GM21447 (cell line): ENCODE data around the gene ERF.

Experiments used
- ATAC-seq: cut with Tn5 transposase; IDR thresholded peaks from one replicate; pipeline ENCODE4 v1.9.1; 2021; ENCODE audit not compliant: unreplicated experiment

The ERF gene

DNA sequence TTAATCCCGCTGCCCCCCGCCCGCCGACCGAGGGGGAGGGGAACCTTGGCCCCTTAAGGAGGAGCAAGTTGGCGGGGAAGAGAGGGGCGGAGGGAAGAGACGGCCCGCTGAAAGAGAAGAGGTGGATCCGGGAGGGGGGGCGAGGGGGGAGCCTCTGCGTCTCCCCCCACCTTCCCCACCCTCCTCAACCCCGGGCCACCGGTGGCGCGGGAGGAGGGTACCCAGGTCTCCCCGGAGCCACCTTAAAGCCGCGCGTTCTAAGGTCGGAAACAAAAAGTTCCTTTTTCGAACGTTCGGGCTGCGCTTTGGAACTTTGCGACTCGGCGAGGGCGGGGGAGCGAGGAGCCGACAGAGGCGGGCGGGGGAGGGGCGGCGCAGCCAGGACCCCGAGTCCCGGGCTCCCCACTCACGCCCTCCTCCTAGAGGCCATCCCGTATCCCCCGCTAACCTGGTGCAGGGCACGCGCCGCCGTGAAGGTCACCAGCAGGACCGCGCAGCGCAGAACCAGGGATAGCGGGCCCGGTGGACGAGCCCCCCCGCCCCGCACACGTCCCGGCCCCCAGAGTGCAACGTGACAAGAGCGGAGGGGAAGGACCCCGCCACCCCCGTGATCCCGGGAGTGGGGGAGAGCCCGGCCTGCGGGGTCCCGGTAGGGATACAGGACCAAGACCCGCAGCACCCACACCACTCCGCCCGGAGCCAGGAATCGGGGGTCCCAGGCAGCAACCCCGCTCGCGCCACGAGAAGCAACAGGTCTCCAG lies 659 bp downstream of the ERF start:
- ATAC-seq = peak; percentile 30

DNA sequence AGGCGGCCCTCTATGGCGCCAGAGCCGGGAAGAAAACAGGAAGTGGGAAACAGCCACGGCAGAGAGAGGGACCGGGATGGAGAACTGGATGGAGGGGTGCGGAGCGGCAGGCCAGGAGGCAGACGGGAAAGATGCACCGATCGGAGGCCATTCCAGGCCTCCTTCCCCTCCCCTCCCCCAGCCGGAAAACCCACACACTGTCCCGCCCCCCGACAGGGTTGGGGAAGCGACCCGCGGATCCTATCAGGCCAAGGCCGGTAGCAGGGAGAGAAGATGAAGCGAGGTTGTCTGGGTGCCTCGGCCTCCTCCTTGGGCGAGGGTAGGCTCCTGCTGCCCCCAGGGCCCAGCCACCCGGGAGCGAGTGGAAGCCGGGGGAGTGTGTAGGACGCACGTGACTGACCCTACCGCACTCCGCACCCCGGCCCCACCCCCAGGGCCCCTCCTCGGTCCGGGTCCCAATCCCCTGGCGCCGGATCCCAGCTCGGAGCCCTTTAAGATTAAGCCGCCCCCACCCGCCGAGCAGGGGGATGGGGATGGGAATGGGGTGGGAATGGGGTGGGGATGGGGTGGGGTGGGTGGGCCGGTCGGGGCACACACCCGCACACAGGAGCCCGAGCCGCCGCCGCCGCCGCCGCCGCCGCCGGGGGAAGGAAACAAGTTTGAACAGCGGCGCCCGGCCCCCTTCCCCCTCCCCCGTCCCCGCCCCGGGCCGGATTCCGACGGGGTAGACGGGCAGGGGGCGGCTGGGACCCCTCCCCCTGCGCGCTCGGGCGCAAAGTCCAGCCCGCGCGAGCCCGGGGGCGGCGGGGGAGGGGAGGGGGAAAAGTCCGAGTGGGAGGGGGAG lies 1.5 kb downstream of the ERF start:
- ATAC-seq = peak; percentile 7

DNA sequence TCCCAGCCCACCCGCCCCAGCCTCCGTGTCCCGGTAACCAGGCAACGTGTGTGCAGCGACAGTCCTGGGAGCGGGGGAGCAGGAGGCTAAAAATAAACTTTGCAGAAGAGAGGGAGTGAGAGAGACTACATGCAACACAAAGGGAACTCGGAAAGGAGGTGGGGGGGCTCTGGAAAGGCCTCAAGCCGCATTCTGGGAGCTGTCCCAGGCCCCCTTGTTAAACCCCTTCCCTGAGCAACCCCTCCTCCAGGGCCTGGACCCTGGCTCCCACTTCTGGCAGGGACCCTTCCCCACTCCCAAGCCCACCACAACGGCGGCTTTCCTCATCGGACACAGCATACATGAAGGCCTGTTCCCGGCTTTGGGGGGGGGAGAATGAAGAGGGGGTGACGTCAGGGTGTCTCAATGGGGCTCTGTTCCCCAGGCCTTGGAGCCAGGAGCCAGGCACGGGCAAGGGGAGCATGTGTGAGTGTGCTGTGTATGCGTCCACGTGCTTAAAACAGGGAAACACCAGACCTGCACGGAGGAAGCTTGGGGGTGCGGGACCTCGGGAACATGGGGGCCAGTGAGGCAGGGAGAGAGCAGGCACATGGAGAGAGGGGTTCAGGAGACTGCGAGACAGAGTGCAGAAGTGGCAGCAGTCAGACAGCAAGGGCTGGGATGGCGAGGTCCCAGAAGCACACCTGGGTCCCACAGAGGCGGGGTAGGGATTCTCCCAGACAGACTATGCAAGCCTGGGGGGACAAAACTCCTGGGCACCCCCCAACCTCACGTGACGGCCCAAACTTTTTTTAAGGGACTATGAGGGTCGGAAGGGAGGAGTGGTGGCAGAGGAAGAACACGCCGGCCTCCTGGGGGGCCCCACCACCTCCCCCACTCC lies 2.3 kb downstream of the ERF start:
- no peak for ATAC-seq

DNA sequence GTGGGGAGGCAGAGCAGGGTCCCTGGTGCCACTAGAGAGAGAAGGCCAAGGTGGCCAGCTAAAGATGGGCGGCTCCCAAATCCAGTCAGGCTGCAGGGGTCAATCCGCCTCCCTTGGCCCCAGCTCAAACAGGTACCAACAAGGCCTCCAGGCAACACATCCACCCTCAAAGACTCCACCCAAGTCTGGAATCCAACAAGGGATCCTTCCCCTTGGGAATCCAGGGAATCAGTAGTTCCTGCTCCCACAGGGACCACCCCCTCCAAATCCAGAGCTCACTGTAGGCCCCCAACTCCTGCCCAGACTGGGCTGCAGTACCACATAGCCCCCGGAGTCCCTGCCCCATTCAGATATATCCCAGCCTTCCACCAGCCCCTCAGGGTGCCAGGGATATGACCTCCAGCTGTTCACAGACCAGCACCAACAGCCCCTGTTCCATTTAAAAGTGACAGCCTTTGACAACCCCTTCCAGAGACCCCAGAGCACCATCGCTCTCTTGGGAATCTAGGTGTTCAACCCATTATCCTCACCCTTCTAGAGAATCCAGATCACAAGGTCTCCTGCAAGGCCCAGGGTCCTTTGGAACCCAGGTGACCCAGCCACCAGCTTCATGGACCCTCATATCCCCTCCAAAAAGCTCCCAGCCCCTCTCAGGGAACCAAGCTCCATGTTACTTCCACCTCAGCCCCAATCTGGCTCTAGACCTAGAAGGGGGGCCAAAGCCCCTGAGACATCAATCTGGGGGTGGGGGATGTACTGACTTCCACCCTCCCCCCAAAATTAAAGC lies 3.2 kb downstream of the ERF start:
- no peak for ATAC-seq

GRCh38 chr19:42250666-42251531 lies 4.0 kb downstream of the ERF start:
- no peak for ATAC-seq

DNA sequence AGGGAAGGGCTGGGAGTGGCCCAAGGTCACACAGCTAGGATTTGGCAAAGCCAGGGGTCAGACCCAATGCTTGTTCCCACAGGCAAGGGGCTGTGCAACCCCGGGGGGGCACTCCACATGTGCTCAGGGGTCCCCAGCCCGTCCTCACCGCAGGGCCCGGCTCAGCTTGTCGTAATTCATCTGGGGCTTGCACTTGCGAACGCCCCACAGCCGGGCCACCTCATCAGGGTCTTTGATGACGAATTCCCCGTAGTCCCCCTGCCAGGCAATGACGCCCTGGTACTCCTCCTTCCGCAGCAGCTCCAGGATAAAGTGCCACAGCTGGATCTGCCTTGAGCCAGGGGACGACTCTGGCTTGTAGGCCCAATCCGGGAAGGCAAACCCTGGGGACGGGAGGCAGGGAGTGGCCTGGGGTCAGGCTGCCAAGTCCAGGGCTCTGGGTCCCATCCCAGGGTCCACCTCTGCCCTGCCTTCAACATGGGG lies 4.7 kb downstream of the ERF start:
- no peak for ATAC-seq

DNA sequence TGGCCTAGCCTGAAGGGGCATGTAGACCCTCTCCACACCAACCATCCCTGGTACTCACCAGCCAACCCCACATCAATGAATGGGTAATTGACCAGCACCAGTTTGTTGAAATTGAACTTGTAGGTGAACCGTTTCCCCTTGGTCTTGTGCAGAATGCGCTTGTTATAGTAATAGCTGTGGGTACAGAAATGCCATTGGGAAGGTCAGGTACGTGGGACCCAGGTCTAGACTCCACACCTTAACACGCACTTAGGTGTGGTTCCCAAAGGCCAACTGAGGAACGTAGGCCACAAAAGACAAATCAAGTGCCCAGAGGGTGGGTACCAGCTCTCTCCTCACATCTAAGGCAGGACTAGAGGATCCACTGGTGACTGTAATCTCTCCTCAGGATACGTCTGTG lies 5.2 kb downstream of the ERF start:
- ATAC-seq = no peak

- no peak for ATAC-seq
These were observed 5.7 kb downstream of the ERF start for GRCh38 chr19:42249149-42249750.

DNA sequence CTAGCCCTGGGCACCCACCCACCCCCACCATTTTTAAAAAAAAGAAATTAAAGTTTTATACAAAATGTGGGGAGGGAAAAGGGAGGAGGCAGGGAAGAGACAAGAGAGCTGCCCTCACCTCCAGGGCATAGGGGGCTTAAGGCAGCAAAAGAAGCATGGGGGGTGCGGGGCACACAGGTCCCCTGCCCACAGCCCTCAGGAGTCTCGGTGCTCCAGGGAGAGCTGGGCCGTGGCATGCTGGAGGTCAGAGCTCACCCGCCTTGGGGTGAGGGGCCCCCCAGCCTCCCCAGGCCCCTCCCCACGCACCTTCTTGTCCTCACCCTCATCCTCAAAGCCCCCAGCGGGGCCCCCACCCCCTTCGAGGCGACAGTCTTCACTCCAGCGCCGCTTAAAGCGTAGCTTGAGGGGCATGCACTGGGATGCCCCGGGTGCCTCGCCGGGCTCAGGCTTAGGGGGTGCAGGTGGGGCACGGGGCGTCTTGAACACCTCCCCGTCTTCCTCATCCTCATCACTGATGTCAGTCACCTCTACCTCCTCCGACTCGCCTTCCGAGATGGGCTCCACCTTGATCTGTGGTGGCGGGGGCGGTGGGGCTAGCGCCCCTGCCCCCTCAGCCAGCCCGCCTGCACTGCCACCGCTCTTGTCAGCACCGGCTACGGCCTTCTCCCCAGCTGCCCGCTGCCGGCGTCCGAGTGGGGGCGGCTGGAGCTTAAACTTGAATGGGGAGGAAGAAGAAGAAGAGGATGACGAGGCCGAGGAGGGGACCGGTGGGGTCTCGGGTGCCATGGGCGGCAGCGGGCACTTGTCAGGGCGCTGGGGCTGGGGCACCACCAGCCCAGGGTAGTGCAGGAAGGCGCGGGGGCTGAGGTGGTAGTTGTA lies 6.4 kb downstream of the ERF start:
- no peak for ATAC-seq

- ATAC-seq = no peak
These were observed 7.2 kb downstream of the ERF start for GRCh38 chr19:42247640-42248199.

DNA sequence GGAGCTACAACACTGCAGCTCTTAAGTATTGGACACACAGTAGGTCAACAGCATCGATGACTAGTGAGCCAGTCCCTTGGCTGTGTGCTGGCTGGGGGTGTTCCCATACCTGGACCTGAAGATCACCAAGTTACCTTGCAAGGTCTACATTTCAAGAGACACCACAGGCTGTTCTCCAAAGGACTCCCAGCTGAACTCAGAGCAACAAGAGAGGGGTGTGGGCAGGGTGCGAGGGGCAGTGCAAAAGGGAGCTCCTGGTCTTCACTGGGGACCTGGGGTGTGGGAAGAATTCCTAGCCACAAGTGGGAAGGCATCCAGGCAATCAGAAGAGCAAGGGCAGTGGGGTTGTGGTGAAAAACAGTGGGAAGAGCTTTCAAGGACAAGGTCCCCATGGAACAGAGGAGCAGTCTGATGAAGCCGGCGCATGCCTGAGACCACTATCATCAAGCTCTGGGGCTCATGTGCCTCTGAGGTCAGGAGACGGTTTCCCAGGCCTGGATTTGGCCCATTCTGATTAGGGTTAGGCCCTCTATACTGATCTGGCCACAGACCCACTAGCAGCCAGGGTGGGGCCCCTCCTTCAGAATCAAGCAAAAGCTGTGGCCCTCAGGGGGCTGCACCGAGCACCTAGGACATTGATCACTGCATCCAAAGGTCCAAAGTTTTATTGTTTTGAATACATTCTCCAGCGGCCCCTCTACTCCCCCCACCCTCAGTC lies 7.8 kb downstream of the ERF start:
- no peak for ATAC-seq

DNA sequence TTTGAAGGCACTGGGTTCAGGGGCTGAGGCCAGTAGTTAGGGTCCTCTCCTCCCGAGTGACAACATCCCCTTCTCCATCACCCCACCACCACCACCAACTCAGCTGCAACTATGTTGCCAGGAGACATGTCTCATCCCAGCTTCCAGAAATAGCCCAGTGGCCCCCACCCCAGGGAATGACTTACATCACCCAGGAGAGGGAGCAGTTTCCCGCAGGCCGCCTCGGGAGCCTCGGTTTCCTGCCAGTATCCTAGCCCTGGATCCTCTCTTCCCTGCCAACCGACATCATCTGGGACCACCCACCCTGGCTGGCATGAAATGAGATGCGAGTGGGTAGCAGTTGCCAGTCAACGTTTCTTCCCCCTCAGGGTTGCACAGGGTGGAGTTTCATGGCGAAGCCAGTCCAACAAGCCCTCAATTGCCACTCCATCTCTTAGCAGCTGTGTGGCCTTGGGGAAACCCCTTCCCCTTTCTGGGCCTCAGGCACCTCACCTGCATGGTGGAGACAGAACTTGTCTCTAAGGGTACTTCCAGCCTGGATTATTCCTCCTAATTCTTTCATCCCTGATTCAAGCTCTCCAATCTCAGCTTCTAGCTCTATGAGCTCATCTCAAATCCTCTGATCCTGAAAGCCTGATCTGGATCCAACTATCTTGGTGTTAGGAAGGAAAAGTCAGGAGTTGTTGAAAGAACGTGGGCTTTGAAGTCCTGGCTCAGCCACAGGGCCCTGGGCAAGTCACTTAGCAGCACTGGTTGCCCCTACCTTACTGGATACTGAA lies 8.6 kb downstream of the ERF start:
- no peak for ATAC-seq

- no peak for ATAC-seq
These were observed 9.7 kb downstream of the ERF start for GRCh38 chr19:42245231-42245630.

GRCh38 chr19:42244347-42245220 lies 10.3 kb downstream of the ERF start:
- ATAC-seq = peak; percentile 35
